Measurements from ENCODE around the gene LDLR.
"Not testable (repeated sequence)": the region's sequence is repeated elsewhere in the genome, so short reads cannot be mapped to it uniquely, and the experiment has no call there.

Gene LDLR

DNA sequence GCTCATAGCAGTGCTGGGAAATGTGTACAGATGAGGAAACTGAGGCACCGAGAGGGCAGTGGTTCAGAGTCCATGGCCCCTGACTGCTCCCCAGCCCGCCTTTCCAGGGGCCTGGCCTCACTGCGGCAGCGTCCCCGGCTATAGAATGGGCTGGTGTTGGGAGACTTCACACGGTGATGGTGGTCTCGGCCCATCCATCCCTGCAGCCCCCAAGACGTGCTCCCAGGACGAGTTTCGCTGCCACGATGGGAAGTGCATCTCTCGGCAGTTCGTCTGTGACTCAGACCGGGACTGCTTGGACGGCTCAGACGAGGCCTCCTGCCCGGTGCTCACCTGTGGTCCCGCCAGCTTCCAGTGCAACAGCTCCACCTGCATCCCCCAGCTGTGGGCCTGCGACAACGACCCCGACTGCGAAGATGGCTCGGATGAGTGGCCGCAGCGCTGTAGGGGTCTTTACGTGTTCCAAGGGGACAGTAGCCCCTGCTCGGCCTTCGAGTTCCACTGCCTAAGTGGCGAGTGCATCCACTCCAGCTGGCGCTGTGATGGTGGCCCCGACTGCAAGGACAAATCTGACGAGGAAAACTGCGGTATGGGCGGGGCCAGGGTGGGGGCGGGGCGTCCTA is 15.9 kb downstream of the LDLR start:
- DNase-seq (ENCODE audit: low read depth) = no peak

DNA sequence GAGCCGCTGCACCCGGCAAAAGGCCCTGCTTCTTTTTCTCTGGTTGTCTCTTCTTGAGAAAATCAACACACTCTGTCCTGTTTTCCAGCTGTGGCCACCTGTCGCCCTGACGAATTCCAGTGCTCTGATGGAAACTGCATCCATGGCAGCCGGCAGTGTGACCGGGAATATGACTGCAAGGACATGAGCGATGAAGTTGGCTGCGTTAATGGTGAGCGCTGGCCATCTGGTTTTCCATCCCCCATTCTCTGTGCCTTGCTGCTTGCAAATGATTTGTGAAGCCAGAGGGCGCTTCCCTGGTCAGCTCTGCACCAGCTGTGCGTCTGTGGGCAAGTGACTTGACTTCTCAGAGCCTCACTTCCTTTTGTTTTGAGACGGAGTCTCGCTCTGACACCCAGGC is 17.2 kb downstream of the LDLR start:
- DNase-seq (ENCODE audit: low read depth) = no peak

DNA sequence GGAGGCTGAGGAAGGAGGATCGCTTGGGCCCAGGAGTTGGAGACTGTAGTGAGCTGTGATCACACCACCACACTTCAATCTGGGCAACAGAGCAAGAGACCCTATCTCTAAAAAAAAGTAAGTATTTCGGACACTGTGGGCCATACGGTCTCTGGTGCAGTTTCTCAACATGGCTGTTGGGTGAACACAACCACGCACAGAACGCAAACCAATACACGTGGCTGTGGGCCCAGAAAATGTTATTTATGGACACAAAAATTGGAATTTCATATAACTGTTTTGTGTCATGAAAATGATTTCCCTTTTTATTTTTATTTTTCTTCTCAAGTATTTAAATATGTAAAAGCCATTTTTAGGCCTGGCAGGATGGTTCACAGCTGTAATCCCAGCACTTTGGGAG is 19.5 kb downstream of the LDLR start:
- no peak for DNase-seq (ENCODE audit: low read depth)

DNA sequence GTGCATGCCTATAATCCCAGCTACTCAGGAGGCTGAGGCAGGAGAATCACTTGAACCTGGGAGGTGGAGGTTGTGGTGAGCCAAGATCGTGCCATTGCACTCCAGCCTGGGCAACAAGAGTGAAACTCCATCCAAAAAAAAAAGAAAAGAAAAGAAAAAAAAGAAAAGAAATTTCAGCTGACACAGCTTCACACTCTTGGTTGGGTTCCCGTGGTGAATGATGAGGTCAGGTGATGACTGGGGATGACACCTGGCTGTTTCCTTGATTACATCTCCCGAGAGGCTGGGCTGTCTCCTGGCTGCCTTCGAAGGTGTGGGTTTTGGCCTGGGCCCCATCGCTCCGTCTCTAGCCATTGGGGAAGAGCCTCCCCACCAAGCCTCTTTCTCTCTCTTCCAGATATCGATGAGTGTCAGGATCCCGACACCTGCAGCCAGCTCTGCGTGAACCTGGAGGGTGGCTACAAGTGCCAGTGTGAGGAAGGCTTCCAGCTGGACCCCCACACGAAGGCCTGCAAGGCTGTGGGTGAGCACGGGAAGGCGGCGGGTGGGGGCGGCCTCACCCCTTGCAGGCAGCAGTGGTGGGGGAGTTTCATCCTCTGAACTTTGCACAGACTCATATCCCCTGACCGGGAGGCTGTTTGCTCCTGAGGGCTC is 22.0 kb downstream of the LDLR start:
- no peak for DNase-seq (ENCODE audit: low read depth)

DNA sequence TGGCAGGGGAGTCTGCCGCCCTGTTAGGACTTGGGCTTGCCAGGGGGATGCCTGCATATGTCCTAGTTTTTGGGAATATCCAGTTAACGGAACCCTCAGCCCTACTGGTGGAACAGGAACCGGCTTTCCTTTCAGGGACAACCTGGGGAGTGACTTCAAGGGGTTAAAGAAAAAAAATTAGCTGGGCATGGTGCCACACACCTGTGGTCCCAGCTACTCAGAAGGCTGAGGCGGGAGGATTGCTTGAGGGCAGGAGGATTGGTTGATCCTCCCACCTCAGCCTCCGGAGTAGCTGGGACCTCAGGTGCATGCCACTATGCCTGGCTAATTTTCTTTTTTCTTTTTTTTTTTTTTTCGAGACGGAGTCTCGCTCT is 22.5 kb downstream of the LDLR start:
- no peak for DNase-seq (ENCODE audit: low read depth)

DNA sequence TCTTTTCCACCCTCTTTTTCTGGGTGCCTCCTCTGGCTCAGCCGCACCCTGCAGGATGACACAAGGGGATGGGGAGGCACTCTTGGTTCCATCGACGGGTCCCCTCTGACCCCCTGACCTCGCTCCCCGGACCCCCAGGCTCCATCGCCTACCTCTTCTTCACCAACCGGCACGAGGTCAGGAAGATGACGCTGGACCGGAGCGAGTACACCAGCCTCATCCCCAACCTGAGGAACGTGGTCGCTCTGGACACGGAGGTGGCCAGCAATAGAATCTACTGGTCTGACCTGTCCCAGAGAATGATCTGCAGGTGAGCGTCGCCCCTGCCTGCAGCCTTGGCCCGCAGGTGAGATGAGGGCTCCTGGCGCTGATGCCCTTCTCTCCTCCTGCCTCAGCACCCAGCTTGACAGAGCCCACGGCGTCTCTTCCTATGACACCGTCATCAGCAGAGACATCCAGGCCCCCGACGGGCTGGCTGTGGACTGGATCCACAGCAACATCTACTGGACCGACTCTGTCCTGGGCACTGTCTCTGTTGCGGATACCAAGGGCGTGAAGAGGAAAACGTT is 24.0 kb downstream of the LDLR start:
- DNase-seq (ENCODE audit: low read depth) = no peak

DNA sequence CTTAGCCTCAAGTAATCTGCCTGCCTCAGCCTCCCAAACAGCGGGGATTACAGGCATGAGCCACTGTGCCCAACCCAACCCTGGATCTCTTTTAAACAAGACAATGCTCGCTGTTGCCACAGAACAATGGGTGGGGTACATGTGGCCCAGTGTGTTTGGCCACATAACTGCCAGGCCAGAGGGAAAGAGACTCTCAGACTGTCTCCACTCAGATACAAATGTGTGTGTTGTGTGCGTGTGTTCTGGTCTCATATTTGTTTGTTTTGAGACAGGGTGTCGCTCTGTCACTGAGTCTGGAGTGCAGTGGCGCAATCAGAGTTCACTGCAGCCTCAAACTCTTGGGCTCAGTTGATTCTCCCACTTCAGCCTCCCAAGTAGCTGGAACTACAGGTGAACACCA is 25.8 kb downstream of the LDLR start:
- DNase-seq (ENCODE audit: low read depth) = no peak

DNA sequence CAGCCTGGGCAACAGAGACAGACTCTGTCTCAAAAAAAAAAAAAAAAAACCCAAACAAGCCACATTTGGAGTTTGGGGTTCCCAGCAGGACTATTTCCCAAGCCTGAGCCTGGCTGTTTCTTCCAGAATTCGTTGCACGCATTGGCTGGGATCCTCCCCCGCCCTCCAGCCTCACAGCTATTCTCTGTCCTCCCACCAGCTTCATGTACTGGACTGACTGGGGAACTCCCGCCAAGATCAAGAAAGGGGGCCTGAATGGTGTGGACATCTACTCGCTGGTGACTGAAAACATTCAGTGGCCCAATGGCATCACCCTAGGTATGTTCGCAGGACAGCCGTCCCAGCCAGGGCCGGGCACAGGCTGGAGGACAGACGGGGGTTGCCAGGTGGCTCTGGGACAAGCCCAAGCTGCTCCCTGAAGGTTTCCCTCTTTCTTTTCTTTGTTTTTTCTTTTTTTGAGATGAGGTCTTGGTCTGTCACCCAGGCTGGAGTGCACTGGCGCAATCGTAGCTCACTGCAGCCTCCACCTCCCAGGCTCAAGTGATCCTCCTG is 26.7 kb downstream of the LDLR start:
- no peak for DNase-seq (ENCODE audit: low read depth)

DNA sequence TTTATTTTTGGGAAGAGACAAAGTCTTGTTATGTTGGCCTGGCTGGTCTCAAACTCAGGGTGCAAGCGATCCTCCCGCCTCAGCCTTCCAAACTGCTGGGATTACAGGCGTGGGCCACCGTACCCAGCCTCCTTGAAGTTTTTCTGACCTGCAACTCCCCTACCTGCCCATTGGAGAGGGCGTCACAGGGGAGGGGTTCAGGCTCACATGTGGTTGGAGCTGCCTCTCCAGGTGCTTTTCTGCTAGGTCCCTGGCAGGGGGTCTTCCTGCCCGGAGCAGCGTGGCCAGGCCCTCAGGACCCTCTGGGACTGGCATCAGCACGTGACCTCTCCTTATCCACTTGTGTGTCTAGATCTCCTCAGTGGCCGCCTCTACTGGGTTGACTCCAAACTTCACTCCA is 27.2 kb downstream of the LDLR start:
- DNase-seq (ENCODE audit: low read depth) = no peak

DNA sequence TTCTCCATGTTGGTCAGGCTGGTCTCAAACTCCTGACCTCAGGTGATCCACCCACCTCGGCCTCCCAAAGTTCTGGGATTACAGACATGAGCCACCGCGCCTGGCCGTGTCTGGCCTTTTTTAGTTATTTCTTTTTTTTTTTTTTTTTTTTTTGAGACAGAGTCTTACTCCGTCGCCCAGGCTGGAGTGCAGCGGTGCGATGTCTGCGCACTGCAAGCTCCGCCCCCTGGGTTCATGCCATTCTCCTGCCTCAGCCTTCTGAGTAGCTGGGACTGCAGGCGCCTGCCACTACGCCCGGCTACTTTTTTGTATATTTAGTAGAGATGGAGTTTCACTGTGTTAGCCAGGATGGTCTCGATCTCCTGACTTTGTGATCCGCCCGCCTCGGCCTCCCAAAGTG is 32.7 kb downstream of the LDLR start:
- DNase-seq (ENCODE audit: low read depth) = not testable (repeated sequence)

DNA sequence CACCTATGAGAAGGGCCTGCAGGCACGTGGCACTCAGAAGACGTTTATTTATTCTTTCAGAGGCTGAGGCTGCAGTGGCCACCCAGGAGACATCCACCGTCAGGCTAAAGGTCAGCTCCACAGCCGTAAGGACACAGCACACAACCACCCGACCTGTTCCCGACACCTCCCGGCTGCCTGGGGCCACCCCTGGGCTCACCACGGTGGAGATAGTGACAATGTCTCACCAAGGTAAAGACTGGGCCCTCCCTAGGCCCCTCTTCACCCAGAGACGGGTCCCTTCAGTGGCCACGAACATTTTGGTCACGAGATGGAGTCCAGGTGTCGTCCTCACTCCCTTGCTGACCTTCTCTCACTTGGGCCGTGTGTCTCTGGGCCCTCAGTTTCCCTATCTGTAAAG is 33.9 kb downstream of the LDLR start:
- no peak for DNase-seq (ENCODE audit: low read depth)

DNA sequence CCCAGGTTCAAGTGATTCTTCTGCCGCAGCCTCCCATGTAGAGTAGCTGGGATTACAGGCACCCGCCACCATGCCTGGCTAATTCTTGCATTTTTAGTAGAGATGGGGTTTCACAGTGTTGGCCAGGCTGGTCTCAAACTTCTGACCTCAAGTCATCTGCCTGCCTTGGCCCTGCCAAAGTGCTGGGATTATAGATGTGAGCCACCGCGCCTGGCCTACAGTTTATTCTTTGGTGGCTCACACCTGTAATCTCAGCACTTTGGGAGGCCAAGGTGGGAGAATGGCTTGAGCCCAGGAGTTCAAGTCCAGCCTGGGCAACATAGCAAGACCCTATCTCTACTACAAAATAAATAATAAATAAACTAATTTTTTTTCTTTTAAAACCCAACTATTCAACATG is 34.9 kb downstream of the LDLR start:
- not testable (repeated sequence) for DNase-seq (ENCODE audit: low read depth)

DNA sequence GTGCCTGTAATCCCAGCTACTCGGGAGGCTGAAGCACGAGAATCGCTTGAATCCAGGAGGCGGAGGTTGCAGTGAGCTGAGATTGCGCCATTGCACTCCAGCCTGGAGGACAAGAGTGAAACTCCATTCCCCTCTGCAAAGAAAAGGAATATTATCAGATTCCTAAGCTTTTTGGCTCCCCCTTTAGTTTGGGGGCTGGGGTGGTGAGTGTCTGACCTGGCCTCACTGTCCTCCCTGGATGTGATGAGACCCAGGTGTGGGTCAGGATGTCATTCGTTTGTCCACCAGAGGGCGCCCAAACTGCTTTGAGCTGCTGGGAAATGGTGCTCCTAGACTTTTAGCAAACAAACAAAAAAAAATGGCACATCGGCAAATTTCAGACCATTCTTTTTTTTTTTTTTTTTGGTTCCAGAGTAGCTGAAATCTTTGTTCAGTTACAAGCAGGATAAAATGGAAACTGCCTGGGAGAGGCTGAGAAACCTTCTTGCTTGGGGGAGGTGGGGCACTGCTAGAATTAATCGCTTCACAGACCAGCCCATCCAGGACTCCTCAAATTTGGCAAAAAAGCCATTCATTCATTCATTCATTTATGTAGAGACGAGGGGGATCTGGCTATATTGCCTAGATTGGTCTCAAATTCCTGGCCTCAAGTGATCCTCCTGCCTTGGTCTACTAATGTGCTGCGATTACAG is 36.9 kb downstream of the LDLR start:
- peak; percentile 47 for DNase-seq (ENCODE audit: low read depth)

DNA sequence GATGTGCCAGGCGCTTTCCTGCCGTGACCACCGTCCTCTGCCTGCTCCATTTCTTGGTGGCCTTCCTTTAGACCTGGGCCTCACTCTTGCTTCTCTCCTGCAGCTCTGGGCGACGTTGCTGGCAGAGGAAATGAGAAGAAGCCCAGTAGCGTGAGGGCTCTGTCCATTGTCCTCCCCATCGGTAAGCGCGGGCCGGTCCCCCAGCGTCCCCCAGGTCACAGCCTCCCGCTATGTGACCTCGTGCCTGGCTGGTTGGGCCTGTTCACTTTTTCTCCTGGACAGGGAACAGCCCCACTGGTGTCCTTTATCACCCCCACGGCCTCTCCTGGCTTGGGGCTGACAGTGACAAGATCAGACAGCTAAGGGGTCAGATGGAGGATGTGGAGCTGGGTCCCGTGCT is 38.6 kb downstream of the LDLR start:
- DNase-seq (ENCODE audit: low read depth) = no peak

DNA sequence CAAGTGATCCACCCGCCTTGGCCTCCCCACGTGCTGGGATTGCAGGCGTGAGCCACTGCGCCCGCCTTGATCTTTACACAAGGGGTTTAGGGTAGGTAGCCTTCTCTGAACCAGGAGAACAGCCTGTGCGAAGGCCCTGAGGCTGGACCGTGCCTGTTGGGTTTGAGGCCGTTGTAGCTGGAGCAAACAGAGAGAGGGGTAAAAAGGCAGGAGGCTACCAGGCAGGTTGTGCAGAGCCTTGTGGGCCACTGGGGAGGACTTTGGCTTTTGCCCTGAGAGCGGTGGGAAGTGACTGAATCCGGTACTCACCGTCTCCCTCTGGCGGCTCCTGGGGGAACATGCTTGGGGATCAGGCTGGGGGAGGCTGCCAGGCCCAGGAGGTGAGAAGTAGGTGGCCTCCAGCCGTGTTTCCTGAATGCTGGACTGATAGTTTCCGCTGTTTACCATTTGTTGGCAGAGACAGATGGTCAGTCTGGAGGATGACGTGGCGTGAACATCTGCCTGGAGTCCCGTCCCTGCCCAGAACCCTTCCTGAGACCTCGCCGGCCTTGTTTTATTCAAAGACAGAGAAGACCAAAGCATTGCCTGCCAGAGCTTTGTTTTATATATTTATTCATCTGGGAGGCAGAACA is 41.7 kb downstream of the LDLR start:
- DNase-seq (ENCODE audit: low read depth) = no peak

DNA sequence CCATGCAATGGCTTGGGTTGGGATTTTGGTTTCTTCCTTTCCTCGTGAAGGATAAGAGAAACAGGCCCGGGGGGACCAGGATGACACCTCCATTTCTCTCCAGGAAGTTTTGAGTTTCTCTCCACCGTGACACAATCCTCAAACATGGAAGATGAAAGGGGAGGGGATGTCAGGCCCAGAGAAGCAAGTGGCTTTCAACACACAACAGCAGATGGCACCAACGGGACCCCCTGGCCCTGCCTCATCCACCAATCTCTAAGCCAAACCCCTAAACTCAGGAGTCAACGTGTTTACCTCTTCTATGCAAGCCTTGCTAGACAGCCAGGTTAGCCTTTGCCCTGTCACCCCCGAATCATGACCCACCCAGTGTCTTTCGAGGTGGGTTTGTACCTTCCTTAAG is 42.2 kb downstream of the LDLR start:
- DNase-seq (ENCODE audit: low read depth) = no peak

DNA sequence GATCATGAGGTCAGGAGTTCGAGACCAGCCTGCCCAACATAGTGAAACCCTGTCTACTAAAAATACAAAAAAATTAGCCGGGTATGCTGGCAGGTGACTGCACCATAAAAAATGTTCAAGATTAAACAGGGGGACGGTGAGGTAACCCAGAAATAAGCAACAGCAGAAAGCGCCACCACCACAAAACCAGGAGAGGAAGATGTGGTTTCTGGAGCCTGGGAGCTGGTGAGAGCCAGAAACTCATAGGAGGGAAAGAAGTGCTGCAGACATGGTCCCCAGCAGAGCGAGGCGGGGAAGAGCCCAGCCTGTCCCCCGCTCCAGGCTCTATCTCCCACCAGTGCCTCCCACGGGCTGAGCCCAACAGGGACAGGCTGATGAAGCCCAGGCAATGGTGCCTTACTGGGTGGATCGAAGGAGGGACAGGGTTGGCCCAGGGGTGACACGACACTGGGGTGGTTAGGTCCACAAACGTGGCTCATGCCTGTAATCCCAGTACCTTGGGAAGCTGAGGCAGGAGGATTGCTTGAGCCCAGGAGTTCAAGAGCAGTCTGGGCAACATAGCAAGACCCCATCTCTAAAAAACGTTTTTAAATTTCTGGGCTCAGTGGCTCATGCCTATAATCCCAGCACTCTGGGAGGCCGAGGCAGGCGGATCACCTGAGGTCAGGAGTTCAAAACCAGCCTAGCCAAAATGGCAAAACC is 47.3 kb downstream of the LDLR start:
- DNase-seq (ENCODE audit: low read depth) = no peak

DNA sequence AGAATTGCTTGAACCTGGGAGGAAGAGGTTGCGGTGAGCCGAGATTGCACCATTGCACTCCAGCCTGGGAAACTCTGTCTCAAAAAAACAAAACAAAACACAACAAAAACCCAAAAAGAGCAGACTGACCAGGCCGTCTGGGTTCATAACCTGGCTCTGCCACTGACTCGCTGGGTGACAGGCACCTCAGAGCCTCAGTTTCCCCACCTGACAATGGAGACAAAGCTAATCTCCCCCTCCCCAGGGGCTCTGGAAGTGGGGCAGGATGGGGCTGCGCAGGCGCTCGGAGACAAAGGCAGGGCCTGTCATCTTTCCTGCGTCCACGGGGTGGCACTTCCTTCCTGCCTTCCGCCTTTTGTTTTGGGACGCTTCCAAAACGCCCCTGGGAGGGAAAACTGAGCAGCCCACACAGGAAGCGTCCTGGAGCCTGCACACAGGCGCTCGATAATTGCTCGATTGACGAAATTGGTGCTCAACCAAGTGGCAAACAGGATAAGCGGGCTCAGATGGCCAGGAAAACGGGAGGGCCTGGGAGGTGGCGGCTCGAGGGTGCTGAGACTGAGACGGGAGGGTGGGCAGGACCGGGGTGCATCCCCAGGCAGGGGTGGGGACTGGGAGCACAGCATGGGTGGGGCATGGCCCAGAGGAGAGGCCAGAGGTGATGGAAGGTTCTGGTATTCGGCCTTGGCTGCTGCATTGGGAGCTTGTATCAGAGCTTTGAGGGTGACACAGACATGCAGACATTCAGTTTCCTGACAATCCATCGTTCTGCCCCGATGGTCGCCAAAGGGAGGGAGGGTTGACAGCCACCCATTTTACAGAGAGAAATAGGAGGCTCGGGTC is 48.5 kb downstream of the LDLR start:
- DNase-seq (ENCODE audit: low read depth) = peak; percentile 77

DNA sequence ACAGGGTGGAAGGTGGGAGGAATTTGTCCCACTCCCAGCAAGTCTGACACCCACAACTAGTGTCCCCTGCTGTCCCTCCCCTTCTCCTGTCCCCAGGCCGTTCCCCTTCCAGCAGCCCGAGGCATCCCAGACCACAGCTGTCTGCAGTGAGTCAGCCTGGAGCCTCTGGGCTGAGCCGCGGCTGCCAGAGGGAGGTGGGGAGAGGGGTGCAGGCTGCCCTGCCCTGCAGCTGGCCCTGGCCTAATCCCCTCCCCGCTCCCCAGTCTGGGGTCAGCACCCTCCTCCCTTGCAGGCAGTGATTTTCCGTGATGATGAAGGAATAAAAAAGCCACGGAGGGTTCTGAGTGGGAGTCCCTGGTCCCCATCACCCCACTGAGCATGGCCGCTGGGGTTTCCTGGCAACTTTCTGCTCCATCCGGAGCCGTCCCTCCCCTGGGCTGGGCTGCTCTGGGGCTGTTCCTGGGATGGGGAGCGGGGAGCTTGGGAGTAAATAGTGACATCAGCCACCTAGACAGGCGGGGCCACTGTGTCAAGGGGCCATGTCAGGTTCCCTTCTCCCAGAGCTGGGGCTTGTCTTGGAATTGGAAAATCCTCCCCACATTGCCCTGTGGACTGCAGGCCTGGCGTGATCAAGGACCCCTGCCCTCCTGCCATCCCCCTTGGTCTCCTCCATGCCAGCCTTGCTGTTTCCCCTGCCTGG is 49.5 kb downstream of the LDLR start:
- peak; percentile 68 for DNase-seq (ENCODE audit: low read depth)

DNA sequence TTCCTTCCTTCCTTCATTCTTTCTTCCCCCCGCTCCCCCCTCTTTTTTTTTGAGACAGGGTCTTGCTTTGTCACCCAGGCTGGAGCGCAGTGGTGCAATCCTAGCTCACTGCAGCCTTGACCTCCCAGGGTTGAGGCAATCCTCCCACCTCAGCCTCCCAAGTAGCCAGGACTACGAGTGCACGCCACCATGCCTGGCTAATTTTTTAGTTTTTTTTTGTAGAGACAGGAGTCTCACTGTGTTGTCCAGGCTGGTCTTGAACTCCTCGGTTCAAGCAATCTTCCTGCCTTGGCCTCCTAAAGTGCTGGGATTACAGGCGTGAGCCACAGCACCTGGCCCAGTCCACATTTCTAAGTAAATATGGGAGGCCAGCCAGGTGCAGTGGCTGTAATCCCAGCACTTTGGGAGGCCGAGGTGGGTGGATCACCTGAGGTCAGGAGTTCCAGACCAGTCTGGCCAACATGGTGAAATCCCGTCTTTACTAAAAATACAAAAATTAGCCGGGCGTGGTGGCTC is 50.8 kb downstream of the LDLR start:
- not testable (repeated sequence) for DNase-seq (ENCODE audit: low read depth)

Measured in HS-27A (cell line).